Psoas muscle (tissue), 8 donors: Measurements from ENCODE around the gene ABCG8. TPM values are rescaled to one million over a fixed set of nuclear protein-coding genes. Genes with fewer than 3 reads are reported as not detected.

ENCODE experiments used
- ATAC-seq, 4 donors: fragments of 200-7000 bp; cut with Tn5 transposase; one replicate each; pipeline ENCODE4 v1.9.1; 2020; ENCODE audit warnings: moderate library complexity in 3 of 4, mild to moderate bottlenecking in 2 of 4
- DNase-seq, 2 donors: peaks; one replicate each; pipeline ENCODE4 v3.0.0-alpha.2; 2020
- H3K27ac ChIP-seq: fragments of 200-600 bp; one replicate; pipeline ENCODE4 v1.8.0; 2022
- H3K27me3 ChIP-seq, 3 donors: fragments of 200-600 bp in 1 of 3; one replicate each; pipeline versions ENCODE4 v1.6.1 to v1.8.0; 2013 to 2022; ENCODE audit warnings: low read length in 2 of 3, mild to moderate bottlenecking in 2 of 3, moderate library complexity in 1 of 3; ENCODE audit not compliant: insufficient read depth in 3 of 3
- H3K36me3 ChIP-seq, 2 donors: fragments of 200-600 bp in 1 of 2; one replicate each; pipeline versions ENCODE4 v1.6.1 to v1.8.0; 2013 to 2022; ENCODE audit warnings: low read depth in 1 of 2, mild to moderate bottlenecking in 1 of 2, moderate library complexity in 1 of 2; ENCODE audit not compliant: insufficient read depth in 1 of 2
- H3K4me1 ChIP-seq: fragments of 200-600 bp; one replicate; pipeline ENCODE4 v1.8.0; 2022
- H3K4me3 ChIP-seq: fragments of 200-600 bp; one replicate; pipeline ENCODE4 v1.8.0; 2022; ENCODE audit warnings: mild to moderate bottlenecking
- H3K9me3 ChIP-seq: fragments of 200-600 bp; one replicate; pipeline ENCODE4 v1.8.0; 2022
- WGBS, 3 donors: extraction: QIAGEN DNeasy Blood & Tissue Kit; methylation state at CpG; one replicate each; pipeline versions ENCODE4 v1.1.6 to v1.1.7; 2013; 5-methylcytosine and 5-hydroxymethylcytosine counted together
- intact Hi-C, 2 donors: fragments of 100-400 bp; cut with DNase I; formaldehyde crosslinking; loops; one replicate each; pipeline versions ENCODE4 v1.11.0 to v1.14.2; 2022
- polyA plus RNA-seq, 3 donors: library from polyadenylated mRNA; stranded (reverse); fragments of 200-250 nt; gene quantifications; one replicate each; pipeline ENCODE4 v1.2.3, GENCODE V29; 2013
- total RNA-seq, 4 donors: library from RNA; stranded (reverse); fragmentation: NEBNext Ultra II Directional in 2 of 4; extraction: Animal tissue kit (Norgen Biotek cat#: 25700) in 2 of 4; gene quantifications; one replicate each; pipeline versions ENCODE4 v1.2.1 to v1.2.4, GENCODE V29; 2021 to 2023
- TF ChIP-seq, protein P1 (sequence below): fragments of 200-600 bp; IDR thresholded peaks from one replicate; pipeline ENCODE4 v1.8.0; 2022; ENCODE audit warnings: antibody characterized with exemption
- donor health status: healthy with polysubstance abuse.
- donor health status: DM: no; HTN: no; CAD: no; lungs with moderate emphysema.
- donor health status: Bipolar disorder and iron deficiency.
- donor health status: healthy.
- donor health status: DM: yes; HTN: yes; CAD: no.
- donor health status: DM: no; HTN: no; CAD: no.
- donor health status: DM: no; HTN: no; CAD: no.
- donor health status: DM: yes; HTN: yes; CAD: no.

The ABCG8 gene
- total and polyA plus RNA-seq, 7 donors = 0.05 TPM; not detected in 6

DNA sequence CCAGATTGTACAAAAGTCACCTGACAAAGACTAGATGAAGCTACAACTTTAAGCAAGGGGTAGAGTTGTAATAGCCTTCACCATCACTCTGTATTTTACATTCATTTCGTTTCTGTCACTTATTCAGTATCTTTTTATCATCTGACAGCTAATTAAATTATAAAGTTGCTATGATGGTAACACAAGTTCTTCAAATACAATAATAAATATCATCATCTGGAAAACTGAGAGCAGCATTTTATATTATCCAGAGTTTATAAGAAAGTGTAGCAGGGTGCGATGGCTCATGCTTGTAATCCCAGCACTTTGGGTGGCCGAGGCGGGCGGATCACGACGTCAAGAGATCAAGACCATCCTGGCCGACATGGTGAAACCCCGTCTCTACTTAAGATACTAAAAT is 43.8 kb upstream of the ABCG8 start:
- ATAC-seq = no peak
- no peaks in the 10 kb centered on the region for H3K27me3 ChIP-seq
- H3K9me3 ChIP-seq = no peaks in the 10 kb centered on the region
- no peak overlapping the region for H3K27ac ChIP-seq
- no peak overlapping the region for H3K4me3 ChIP-seq
- no peaks in the 10 kb centered on the region for H3K4me1 ChIP-seq
- peaks cover 2 to 63% of the 10 kb centered on the region in 2 donors for H3K36me3 ChIP-seq
- DNase-seq = no peak
- WGBS, 3 donors = 92 to 95% (median 94%) methylated on average over 9 of the region's 9 CpGs
- intact Hi-C loops = no loop called here
- TF ChIP-seq, protein P1, sequence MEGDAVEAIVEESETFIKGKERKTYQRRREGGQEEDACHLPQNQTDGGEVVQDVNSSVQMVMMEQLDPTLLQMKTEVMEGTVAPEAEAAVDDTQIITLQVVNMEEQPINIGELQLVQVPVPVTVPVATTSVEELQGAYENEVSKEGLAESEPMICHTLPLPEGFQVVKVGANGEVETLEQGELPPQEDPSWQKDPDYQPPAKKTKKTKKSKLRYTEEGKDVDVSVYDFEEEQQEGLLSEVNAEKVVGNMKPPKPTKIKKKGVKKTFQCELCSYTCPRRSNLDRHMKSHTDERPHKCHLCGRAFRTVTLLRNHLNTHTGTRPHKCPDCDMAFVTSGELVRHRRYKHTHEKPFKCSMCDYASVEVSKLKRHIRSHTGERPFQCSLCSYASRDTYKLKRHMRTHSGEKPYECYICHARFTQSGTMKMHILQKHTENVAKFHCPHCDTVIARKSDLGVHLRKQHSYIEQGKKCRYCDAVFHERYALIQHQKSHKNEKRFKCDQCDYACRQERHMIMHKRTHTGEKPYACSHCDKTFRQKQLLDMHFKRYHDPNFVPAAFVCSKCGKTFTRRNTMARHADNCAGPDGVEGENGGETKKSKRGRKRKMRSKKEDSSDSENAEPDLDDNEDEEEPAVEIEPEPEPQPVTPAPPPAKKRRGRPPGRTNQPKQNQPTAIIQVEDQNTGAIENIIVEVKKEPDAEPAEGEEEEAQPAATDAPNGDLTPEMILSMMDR = no peak

DNA sequence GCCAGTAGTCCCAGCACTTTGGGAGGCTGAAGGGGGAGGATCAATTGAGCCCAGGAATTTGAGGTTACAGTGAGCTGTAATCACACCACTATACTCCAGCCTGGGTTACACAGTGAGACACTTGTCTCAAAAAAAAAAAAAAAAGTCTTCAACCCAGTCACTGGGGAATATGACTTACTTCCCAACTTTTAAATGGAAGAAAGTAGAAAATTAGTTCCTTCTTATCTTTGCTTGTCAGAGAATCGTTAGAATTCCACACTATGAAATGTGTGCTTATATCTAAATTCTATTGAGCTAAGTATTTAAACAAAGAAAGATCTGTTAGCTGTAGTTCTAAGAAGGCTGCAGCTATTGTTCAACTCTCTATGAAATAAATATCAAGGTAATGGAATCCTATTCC is 42.6 kb upstream of the ABCG8 start:
- Histone ChIP-seq H3K36me3 (peaks cover 0 to 52% of the 10 kb centered on the region in 2 donors), H3K27ac (no peak overlapping the region), H3K27me3 (no peaks in the 10 kb centered on the region), H3K4me3 (no peak overlapping the region), H3K9me3 (no peaks in the 10 kb centered on the region), H3K4me1 (no peaks in the 10 kb centered on the region)
- ATAC-seq (no peak), DNase-seq (no peak)
- intact Hi-C loops = no loop called here
- WGBS, 3 donors = 73 to 78% (median 74%) methylated on average over 1 of the region's 1 CpG
- TF ChIP-seq, protein P1 = no peak

DNA sequence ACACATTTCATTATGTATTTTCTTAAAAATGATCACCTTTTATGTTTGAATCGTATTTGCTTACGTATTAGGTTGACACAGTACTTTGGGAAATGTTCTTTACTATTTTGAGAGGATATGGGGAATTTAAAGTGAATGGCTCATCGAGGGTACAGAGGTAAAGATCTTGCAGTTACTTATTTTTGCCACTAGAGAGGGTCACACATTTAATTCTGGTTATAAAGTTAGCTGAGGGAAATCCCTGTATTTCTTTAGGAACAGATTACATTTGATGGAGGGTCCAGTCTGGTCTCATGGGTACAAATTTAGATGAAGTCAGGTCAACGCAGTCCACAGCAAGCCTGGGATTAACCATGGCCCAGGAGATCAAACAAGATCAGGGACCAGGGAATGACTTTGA is 40.5 kb upstream of the ABCG8 start:
- TF ChIP-seq, protein P1 = no peak
- DNase-seq = no peak
- H3K27me3 ChIP-seq = no peaks in the 10 kb centered on the region
- intact Hi-C loops = no loop called here
- H3K27ac ChIP-seq = no peak overlapping the region
- no peaks in the 10 kb centered on the region for H3K9me3 ChIP-seq
- H3K4me1 ChIP-seq = no peaks in the 10 kb centered on the region
- H3K4me3 ChIP-seq = no peak overlapping the region
- no peak for ATAC-seq
- H3K36me3 ChIP-seq = peaks cover 0 to 49% of the 10 kb centered on the region in 2 donors
- WGBS, 3 donors = 68 to 75% (median 72%) methylated on average over 4 of the region's 4 CpGs

DNA sequence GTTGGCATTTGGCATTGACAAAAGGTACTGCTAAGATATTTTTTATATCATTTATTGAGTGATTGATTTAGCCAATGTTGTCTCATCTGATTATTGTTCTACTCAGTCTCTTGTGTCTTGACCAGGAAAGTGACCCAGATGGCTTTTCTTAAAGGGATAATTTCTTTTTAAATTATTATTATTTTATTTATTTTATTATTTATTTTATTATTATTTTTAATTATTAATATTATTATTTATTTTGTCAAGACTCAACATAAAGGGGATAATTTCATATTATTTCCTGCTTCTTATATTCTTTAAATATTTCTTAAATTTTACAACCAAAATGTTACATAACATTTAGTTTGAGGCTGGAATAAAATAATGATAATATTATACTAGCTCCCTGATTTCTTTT is 37.9 kb upstream of the ABCG8 start:
- TF ChIP-seq, protein P1 = no peak
- ATAC-seq = no peak
- H3K4me1 ChIP-seq = no peaks in the 10 kb centered on the region
- no peak overlapping the region for H3K27ac ChIP-seq
- H3K36me3 ChIP-seq = peaks cover 0 to 56% of the 10 kb centered on the region in 2 donors
- H3K4me3 ChIP-seq = no peak overlapping the region
- H3K9me3 ChIP-seq = no peaks in the 10 kb centered on the region
- H3K27me3 ChIP-seq = no peaks in the 10 kb centered on the region
- intact Hi-C loops = no loop called here
- no peak for DNase-seq

DNA sequence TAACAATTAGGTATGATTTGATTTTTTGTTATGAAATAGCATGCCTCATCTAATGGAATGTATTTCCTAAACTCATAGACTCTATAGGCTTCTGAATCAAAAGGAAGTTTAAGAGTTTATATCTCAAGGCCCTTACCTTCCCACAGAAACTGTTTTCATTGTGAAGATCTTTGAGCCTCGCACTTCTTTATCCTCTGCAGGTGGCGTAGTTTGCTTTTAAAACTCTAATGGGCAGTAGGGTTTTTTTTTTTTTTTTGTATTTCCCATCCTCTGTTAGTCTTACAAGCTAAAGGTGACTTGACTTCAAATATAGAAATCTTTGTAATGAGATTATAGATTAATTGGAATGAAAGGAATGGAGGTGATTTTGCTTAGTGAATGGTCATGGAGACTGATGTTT is 36.6 kb upstream of the ABCG8 start:
- Histone ChIP-seq H3K36me3 (peaks cover 0 to 56% of the 10 kb centered on the region in 2 donors), H3K27me3 (no peaks in the 10 kb centered on the region), H3K27ac (no peak overlapping the region), H3K9me3 (no peaks in the 10 kb centered on the region), H3K4me3 (no peak overlapping the region), H3K4me1 (no peaks in the 10 kb centered on the region)
- DNase-seq (no peak), ATAC-seq (no peak)
- 93 to 98% (median 95%) methylated on average over 2 of the region's 2 CpGs for WGBS, 3 donors
- intact Hi-C loops = no loop called here
- TF ChIP-seq, protein P1 = no peak
